MV-4-11 (cell line): Measurements from ENCODE around the gene RALGAPA2.

Source experiments
- DNase-seq: peaks from one replicate; lab custom pipeline; 2025; lab: John Stamatoyannopoulos, UW

Gene RALGAPA2

DNA sequence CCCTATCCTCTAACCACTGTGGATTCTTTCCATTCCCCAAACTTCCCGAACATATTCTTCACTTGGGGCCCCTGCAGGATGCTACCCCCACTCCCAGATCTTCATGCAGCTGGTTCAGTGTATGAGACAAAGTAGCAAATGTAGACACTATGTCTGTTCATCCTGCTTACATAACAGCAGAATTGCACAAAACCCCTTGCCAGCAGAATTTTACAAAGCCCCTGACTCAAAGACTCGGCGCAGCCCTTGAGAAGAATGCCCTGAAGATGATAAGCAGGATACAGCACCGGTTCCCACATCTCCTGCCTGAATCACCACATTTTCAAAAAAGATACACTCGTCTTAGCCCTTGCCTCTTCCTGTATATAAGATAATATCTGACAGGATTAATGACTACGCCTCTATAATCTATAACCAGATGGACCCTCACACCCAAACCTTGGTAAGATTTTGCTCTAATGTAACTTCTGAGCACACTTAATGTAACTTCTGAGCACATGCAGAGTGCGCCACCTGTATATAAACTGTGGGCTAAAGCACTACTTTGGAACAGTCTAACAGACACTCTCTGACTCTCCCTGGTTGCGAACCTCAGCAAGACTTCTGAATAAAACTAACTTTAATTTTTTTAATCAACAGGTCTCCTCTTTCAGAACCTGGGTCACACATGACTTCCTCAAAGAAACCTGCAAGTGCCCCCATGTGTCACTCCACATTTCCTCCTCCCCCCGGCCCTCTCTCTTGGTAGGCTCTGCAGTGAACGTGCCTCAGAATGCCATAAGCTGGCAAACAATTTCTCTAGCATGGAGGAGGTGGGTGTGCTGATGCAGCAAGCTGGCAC, 28.7 kb downstream of the RALGAPA2 start:
- DNase-seq: no peak

DNA sequence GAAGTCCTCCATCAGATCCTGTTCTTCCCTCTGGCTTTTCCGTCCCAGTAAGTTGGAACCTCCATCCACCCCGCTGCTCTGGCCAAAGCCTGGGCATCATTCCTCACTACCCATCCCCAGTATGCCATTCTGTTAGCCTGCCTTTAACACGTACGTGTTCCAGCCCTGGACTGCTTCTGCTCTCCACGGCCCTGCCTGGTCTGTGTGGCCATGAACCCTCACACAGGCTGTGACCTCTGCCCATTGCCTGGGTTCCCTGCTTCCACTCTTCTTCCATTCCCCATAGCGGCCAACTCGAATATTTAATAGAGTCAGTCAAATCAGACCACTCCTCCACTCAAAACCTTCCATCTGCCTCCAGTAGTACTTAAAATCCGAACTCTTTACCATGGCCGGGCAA, 29.4 kb downstream of the RALGAPA2 start:
- DNase-seq: no peak

DNA sequence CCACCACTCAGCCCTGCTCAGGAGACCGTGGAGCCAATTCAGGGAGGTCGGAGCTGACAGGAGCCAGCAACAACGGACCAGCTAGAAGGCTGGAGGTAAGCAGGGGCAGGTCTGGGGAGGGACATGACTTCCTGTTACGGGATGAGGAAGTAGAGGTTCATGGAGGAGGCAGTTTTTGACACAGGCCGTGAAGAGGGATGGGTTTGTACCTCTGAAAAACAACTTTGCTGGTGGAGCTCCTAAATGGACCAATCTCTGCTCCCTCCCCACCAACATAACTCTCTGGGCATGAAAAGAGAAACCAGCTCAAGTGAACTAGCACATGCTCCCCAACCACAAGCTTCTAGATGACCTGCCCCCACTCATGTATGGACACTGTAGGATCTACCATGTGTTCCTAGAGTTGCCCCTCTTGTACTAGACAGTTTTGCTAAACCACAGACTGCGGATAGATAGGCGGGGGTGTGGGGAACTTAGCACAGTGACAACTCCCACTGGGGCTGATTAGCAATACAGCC, 31.4 kb downstream of the RALGAPA2 start:
- peak; percentile 72 for DNase-seq

DNA sequence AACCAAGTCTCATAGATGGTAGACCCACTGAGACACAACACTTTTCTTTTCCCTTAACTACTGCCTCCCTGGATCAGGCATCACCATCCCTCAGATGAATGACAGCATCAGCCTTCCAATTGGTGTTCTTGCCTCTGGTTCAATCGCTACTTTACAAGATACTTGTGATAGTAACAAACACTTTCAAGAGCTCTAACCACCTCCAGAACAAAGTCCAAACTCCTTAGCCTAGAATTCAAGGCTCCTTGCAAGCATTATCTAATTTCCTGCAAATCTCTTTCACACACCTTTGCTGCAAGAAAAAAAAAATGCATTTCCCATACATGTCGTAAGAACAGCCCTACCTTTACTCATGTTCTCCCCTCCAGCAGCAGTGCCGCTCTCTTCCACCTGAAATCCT, 33.1 kb downstream of the RALGAPA2 start:
- no peak for DNase-seq

DNA sequence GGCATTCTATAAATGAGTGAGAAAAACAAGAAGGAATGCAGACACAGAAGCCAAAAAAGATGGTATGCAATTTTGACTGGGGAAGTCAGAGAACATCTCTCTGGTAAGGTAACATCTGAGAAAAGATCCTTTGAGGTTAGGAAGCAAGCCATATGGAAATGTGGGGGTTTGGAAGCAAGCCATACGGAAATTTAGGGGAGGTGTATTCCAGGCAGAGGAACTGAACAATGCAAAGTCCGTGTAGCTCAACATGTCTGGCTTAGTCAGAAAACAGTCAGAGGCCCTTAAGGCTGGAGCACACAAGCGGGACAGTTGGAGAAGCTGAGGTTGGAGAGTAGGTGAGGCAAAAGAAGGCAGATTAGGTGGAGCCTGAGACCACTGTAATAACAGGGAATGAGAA, 35.3 kb downstream of the RALGAPA2 start:
- DNase-seq: no peak

DNA sequence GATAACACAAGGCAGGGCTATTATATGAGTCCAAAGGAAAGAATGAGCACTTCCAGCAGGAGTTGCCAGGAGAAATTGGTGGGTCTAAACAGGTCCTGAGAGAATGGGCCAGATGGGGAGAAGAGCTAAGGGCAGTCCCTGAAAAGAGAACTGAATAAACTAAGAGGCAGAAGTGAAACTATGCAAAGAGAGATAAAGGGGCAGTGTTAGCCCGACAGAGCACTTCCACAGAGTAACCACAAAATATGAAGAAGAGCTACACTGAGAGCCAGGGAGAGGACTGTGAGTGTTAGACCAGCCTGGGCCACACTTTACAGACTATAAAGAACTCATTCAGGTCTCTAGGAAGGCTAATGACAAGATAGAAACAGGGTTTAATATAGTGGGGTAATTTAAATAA, 43.8 kb downstream of the RALGAPA2 start:
- peak; percentile 93 for DNase-seq

DNA sequence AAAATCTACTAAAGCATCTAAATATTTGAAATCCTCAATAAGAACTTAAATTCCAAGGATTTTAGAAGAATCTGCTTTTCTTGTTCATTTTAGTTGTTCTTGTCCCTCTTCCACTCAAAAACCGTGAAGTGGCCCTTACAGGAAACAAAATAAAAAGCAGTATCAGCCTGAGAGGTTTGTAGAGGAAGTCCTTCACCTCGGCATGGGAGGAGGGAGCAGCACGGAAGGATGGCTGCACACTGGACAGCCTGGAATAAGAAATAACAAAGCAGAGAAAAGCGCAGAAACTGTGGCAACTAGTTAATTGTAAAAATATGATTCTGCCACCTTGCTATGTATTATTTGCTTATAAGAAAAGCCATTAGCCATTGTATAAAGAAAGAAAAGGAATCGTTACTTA, 46.1 kb downstream of the RALGAPA2 start:
- DNase-seq: no peak

DNA sequence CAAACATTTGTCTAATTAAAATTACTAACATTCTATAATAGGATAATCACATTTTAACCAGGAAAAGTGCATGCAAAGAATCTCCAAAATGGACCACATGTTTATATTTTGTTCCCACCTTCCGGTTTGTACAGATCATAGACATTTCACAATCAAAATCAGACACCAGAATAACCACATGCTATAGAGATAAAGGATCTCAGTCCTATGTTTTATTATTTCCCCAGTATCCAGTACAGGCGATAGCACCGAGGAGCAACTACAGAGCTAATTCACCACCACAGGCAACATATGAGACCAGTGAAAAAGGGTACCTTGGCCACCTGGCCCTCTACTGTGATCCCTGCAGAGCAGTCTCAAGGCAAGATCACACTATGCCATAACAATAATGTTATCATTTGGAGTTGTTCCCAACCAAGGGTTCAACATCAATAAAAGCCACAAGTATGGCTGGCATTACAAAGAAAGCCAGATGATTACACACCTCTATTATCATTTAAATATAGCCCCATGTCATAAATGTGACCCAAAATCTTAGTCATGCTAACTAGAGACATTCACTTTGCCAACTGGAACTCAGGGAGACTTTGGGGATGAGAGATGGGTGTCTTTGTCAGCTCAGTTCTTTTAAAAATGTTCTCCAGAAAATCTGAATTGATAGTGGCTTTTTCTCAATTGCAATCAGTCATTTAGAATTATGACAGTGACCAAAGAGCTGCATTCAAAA, 46.7 kb downstream of the RALGAPA2 start:
- no peak for DNase-seq

DNA sequence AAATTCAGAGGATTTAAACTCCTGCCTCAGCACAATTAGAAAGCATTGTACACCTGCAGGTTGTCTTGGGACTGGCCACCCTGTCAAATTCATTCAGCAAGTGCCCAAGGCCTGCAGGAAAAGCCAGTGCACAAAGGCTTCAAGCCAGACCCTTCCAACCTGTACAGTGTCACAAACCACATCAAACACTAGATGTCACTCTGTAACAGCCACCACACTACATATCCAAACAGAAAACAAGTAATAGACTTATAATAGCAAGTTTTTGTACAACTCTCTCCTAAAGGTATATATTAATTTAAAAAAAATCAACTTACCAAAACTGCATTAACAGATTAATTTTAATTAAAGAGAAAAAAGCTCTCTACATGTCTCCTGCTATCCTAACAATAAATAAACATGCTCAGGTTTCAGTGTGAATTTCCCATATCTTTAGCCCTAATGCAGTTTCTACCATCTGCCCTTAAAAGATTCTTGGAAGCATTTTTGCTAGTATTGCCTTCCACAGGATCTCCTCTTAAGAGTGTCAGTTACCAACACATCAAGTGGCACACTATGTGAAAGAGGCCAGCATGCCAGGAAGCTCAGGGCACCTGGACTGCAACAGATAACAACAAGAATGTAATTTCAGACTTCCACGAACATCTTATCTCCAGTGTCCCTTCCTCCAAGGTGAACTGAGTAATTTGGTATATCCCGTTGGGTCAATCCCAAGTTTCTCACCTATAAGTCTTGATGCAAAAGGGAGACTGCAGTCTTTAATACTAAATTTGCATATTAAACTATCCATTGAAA, 47.5 kb downstream of the RALGAPA2 start:
- peak; percentile 36 for DNase-seq

DNA sequence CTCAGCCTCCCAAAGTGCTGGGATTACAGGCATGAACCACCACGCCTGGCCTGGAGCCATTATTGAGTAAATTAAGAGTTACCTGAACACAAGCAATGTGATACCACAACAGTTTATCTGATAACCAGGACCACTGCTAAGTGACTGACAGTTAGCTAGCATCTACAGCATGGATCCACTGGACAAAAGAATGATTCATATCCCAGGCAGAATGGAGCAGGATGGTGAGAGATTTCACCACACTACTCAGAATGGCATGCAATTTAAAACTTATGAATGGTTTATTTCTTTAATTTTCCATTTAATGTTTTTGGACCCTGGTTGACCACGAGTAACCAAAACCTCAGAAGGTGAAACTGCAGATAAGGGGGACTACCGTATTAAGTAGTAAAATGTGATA, 48.6 kb downstream of the RALGAPA2 start:
- DNase-seq: no peak

DNA sequence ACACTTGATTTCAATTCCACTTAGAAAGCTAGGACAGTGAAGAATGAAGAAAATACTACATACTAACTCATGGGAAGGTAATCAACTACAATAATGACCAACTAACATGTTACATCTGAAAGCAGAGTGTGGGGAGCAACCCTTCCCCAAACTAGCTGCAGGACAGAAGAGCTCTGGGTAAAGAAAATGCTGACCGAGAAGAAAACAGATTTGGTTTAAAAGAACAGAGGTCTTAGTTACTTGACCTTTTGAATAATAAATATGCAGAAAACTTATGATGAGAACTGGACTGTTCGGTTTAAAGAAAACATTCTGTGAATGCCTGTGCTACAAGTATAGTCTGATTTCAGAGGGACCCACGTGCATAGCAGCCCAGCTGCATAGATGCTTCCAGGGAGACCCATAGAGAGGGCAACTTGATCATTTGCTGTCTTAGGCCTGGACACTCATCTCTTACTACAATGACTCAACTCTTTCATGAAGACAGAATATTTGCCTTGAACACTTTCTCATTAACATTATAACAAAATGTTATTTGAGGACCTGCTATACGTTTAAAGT, 53.5 kb downstream of the RALGAPA2 start:
- DNase-seq: no peak

DNA sequence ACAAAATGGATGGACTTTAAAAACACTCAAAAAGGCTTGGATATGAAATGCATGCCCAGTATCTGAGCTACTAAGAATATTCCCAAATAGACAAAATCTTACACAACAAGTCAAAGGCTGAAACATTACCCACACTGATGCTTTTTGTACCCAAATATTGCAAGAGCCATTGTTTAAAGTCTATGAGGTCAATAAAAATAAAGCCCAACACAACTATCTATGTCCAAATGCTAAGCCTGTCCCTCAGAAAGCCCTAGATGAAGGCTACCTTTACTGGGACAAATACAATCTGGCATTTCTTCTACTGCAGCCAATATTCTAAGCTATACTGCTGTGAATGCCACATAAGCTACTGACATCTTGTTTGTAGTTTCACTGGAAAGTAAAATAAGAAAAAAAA, 54.3 kb downstream of the RALGAPA2 start:
- no peak for DNase-seq

DNA sequence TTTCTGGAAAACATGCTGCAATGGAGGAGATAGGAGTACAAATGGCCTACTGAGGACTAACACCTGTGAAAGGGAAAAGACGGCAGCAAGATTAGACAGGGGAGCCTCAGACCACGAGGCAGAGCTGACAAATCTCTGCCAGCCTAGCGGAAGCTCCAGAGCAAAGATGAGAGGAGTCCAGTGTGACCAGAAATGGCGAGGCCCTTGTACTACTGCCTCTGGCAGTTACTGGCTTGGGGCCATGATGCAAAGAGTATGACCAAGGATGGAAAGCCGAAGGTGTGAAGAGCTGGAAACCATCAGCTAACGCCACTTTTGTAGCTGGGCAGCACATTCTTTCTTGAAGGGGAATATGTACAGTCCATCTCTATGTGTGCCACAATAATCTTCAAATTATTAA, 55.4 kb downstream of the RALGAPA2 start:
- no peak for DNase-seq

DNA sequence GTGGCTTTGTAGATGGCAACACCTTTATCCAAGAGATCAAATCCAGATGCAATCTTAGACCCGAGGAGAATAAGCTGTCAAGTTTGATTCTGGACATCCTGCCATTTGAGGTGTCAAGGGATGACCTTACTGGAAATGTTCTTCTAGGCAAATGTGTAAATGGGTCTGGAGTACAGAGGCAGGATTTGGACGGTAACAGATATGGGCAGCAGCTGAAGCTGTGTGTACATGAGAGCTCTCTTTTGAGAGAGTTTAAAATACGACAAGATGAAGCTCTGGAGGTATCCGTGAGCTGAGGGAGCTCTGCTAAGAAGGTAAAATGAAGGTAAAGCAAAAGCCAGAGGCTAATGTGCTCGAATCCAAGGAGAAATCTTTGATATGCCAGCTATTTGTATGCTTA, 56.6 kb downstream of the RALGAPA2 start:
- DNase-seq: no peak

DNA sequence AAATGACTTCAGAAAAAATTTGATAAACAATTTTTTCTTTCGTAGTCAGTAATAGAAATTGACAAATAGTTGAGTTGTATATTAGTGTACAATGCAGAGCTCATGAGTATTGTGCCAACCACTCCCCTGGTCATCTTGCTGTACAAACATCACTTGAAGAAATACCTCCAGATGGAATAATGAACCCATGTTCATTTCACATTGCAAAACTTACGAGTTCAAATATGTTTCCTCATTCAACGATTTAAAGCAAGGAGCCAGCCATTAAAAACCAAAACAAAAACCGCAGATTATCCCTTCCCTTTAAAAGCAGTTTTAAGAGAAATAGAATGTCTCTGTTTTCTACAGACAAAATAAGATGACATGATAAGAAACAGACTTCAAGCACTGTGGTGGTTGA, 62.5 kb downstream of the RALGAPA2 start:
- no peak for DNase-seq

DNA sequence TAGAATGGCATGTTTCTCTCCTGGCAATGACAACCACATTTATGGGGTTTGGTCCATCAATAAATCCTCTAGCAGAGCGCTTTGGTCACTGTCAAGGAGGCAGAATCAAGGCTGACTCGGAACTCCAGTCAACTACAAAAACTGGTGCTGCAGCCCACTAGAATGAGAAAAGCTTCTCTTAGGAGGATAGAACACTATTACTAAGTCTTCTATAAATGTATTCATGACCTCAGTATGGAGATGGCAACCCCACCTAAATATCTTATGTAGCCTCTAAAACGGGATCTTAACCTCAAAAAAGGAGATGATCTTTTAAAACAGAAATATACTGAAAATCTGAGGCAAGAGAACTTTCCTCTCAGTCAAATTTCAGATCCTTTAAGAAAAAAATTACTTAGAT, 68.5 kb downstream of the RALGAPA2 start:
- DNase-seq: no peak

DNA sequence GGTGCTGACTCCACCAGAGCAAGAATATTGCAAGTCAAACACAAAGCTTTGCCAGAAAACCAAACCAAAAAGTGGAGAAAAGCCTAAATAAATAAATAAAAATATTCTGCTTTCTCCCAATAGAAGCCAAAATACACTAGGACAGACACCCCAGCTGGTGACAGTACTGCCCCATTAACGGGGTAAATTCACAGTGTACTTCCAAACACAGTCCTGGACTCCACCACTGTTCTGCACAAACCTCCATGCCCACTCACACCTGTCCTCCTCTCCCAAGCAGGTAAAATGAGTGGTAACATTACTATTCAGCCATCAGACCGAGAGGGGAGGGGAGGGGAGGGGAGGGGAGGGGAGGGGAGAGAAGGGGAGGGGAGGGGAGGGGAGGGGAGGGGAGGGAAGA, 70.7 kb downstream of the RALGAPA2 start:
- DNase-seq: no peak

DNA sequence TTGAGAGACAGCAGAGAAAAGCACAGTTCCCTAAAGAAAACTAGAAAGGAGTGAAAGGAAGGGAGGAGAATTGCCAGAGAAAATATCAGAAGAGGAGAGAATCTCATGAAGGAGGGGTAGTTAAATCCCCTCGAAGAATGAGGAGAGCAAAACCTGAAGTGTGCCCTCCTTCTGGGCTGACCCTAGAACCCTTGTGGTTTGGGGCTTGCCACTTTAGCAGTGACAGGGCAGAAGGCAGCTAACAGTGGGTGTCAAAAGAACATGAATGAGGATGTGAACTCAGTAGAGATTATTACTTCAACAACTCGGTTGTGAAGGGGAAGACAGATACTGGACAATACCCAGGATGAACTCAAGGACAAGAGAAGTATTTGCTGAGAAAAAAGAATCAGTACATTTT, 73.6 kb downstream of the RALGAPA2 start:
- peak; percentile 75 for DNase-seq

DNA sequence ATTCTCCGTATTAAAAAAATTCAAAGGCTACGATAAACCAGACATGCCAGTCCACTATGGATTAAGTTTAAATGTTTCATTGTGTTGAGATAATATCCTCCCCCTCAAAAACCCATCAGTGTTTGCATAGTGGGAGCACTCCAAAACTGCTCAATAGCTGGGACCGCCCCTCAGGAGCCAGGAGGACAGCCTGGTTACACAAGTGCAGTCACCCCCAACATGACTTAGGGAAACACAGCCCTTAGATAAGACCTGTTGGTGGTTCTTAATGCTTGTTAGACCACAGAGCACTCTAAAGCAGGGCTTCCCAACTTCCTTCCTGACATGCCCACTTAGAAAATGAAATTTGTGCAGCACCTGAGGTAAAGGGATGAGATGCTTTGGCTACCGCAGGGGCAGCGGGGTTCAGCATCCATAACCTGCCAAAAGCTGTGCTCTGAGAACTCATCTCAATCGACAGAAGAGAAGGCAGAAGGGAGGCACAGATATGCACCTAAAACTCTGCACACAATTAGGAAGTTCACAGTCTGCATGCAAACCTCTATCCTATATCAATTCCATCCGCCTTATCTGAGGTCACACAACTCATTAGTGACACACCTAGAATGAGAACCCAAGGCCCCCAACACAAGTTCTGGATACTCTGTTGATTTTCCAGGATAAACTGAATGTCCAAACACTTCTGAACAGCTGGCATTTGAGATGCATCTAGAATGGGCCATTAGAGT, 74.3 kb downstream of the RALGAPA2 start:
- DNase-seq: no peak

DNA sequence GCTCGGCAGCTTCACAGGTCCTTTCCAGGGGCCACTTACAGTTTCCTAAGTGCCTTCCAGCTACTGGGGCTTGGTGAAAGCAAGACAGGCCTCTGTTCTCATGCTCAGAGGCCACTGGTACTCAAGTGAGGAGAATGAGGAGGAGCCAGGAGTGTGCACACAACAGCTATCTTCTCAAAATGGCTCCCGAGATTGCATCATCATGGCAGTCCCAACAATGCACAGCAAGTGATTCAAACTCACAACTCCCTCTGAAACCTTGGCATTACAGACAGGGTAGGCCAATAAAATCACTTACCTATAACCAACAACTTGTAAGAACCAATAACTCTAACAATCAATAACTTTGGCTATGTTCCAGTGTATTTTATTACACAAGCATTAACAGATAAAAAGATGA, 77.4 kb downstream of the RALGAPA2 start:
- no peak for DNase-seq

DNA sequence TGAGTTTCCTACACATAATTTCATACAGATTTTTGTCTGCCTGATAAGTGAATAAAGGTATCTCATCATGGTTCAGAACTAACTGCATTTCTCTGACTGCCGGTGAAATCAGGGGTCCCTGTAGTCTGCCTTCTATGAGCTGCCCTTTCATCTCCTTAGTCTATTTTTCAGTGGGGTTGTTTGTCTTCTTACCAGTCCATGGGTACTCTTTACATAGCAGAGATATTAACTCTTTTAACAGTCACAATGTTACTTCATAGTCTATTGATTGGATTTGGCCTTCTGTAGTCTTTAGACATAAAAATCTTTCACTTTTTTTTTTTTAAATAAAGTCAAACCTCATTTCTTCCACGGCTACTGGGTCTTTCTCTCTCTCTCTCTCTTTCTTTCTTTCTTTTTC, 79.8 kb downstream of the RALGAPA2 start:
- no peak for DNase-seq

DNA sequence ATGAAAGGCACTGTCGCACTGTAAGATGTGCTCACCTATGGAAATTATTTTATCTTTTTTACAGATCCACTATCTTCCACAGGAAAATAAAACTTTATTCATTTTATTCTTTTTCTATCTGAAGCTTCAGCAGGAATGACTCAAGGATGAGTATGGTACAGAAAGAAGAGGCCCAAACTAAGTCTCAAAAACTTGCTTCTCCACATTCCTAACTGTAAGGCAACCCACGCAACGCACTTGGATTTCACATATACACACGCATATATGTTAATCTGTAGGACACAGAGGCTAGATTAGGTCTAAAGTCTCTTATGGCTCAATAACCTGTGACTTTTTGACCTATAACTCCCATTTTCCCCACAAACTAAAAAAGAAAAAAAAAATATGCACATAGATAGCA, 81.9 kb downstream of the RALGAPA2 start:
- DNase-seq: no peak
